Measurements from ENCODE around the gene PPP1R9A.

DNA sequence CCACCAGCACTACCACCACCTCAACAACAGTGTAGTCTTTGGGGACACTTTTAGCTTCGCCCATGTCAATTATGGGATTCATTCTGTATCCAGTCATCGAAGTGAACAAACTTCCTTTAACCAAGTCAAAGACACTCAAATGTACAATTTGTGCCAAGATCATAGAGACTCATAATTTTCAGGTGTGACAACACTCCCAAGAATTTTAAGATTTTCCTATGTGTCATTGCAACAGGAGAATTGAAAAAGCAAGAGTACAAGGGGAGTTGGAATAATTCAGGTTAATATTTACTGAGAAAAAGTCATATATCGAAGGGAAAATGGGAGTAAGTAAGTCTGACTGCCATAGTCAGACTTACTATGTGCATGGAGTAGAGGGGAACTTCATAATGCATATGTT, 390.7 kb downstream of the PPP1R9A start:
- TF ChIP-seq ZNF217 (IDR thresholded peaks at IDR 0.05) (no peak), ZNF207 (IDR thresholded peaks at IDR 0.05; ENCODE audit: borderline replicate concordance) (no peak)
- TF ChIP-seq, protein P1, sequence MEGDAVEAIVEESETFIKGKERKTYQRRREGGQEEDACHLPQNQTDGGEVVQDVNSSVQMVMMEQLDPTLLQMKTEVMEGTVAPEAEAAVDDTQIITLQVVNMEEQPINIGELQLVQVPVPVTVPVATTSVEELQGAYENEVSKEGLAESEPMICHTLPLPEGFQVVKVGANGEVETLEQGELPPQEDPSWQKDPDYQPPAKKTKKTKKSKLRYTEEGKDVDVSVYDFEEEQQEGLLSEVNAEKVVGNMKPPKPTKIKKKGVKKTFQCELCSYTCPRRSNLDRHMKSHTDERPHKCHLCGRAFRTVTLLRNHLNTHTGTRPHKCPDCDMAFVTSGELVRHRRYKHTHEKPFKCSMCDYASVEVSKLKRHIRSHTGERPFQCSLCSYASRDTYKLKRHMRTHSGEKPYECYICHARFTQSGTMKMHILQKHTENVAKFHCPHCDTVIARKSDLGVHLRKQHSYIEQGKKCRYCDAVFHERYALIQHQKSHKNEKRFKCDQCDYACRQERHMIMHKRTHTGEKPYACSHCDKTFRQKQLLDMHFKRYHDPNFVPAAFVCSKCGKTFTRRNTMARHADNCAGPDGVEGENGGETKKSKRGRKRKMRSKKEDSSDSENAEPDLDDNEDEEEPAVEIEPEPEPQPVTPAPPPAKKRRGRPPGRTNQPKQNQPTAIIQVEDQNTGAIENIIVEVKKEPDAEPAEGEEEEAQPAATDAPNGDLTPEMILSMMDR (IDR thresholded peaks at IDR 0.05 in 2 of 3, conservative IDR thresholded peaks at IDR 0.05 in 1 of 3; ENCODE audit: control insufficient read depth in 2 of 3, extremely low read depth in 1 of 3, insufficient read depth in 1 of 3, low read depth in 3 of 3, low read length in 3 of 3): no peak

Measured in GM12878 (cell line).